ENCODE data around the gene MRGPRG.

MRGPRG gene

DNA sequence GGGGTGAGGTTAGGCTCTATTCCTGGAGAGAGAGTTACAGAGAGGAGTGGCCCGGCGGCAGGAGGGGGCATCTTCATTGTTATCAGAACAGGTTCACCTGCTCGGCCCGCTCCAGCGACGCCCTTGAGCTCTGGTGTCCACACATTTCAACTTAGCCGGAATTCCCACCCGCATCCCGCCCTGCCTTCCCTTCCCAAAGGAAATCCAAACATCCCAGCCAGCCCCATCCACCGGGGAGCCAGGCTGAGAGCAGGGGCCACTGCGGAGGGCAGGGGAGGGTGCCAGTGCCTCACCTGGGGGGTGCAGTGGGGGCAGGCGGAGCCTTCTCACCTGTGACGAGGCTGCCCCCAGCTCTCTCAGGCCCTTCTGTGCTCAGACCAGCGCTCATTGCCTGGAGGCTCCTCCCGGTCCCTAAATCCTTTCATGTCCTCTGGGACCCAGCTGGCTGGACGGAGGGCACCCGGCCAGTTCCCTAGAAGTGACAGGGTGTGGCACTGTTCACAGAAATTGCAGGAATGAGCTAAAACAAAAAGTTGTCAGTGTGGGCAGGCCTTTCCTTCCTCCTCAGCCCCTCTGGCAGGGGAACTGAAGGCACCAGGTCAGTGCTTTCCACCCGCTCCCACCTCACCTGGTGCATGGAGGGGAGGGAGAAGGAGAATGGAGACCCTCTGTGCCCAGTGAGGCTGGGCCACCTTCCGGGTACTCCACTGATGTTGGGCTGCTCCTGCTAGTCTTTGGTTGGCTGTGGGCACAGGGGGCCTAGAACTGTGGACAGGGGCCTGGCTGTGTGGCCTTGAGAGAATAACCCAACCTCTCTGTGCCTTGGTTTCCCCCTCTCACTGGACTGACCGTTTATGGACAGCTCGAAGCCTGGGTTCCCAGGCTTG is 2.2 kb upstream of the MRGPRG start:
- H3K27ac Mint-ChIP-seq = no peak overlapping the region
- H3K27me3 Mint-ChIP-seq = peaks cover 41% of the 10 kb centered on the region
- H3K4me3 Mint-ChIP-seq = no peak overlapping the region
- H3K4me1 Mint-ChIP-seq = peaks cover 22% of the 10 kb centered on the region
- DNase-seq (no peak), ATAC-seq (no peak)
- H3K9me3 Mint-ChIP-seq = no peaks in the 10 kb centered on the region

DNA sequence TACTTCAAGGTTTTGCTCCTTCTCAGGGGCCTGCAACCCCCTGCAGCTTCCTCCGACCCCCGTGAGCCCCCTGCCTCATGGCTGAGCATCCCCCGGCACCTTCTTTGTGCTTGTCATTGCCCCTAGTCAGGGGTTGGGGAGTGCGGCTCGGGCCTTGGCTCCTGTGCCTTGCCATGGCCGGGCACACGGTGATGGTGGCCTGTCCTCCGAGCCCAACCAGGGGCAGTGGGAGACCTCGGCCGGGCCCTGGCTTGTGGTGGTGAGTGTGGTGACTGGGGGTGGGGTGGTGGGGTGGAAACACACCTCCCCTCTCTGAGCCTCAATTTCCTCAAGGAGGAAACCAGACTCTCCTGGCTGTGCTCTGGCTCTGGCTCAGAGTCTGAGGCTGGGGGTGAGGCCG is 1.5 kb upstream of the MRGPRG start:
- Mint-ChIP-seq H3K27me3 (peaks cover 41% of the 10 kb centered on the region), H3K9me3 (no peaks in the 10 kb centered on the region), H3K4me3 (no peak overlapping the region), H3K27ac (no peak overlapping the region), H3K4me1 (peaks cover 22% of the 10 kb centered on the region)
- ATAC-seq (no peak), DNase-seq (no peak)

DNA sequence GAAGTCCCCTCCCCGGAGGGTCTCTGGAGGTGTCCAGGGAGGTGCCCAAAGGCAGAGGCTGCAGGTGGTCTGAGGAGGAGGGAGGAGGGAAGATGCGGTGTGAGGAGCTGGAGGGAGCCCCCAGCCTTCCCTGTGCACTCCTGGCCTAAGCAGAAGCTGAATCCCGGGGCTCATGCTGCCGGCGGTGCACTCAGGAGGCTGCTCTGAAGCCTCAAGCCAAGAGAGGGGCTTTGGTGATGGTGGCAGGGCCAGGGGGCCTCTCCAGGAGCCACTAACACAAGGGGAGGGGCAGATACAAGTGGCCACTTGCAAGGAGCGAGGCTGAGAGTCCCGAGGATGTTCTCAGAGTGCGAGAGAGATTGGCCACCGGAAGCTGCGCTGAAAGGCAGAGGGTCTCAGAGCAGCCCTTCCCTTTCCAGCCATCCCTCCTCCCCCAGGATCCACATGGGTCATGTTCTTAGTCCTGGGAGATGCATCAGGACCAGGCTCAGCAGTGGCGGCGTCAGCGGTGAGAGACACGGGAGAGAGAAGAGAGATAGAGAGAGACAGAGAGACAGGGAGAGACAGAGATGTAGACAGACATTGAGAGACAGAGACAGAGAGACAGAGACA is 774 bp upstream of the MRGPRG start:
- Mint-ChIP-seq H3K4me3 (no peak overlapping the region), H3K27ac (peak overlapping the region in 1 of 2 donors; percentile 15), H3K4me1 (peaks cover 22% of the 10 kb centered on the region), H3K27me3 (peaks cover 36% of the 10 kb centered on the region), H3K9me3 (no peaks in the 10 kb centered on the region)
- no peak for DNase-seq
- ATAC-seq = no peak

DNA sequence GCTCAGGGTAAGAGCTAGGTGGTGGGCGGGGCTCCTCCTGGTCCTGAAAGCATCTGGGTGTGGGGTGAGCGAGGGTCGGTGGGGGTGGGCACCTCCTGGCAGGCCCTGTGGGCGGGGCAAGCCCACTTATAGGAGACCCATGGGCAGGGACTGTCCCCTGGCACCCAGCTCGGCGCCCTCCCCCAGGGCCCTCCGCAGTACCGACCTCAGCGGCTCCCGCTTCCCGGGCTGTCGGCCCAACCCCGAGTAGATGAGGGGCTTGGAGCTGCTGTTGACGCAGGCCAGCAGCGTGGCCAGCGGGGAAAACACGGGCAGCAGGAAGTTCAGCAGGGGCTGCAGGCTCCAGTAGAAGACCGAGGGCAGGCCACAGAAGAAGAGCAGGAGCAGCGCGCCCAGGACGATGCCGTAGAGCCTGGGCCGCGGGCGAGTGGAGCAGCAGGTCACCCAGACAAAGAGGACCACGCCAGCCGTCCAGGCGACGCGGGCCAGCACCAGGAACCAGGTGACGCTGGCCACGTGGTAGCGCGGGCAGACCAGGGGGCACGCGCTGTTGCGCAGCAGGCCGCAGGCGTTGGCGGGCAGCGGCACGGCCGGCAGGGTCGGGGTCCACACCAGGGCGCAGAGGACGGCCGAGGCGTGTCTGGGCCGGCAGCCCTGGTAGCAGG is 663 bp downstream of the MRGPRG start:
- DNase-seq (no peak), ATAC-seq (no peak)
- Mint-ChIP-seq H3K4me1 (peaks cover 17% of the 10 kb centered on the region), H3K9me3 (no peaks in the 10 kb centered on the region), H3K27me3 (peaks cover 30% of the 10 kb centered on the region), H3K27ac (no peak overlapping the region), H3K4me3 (no peak overlapping the region)

DNA sequence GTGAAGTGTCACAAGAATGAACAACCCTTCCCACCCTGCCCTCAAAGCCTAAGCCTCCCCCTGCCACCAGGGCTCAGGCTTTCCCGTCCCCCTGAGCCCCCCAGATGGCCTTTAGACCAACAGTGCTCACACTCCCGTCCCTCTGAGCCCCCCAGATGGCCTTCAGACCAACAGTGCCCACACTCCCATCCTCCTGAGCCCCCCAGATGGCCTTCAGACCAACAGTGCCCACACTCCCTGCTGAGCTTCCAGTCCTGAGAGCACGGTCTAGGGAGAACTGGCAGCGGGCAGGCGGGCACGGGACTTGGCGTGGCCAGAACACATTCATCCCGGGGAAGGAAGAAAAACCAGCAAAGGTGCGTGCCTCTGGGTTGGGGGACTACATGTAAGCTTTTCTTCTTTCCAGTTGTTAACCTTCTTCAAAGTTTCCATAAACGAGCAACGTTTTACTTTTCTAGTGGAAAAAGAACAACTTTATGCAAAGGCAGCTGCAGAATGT is 2.5 kb downstream of the MRGPRG start:
- peaks cover 10% of the 10 kb centered on the region for H3K4me1 Mint-ChIP-seq
- no peak overlapping the region for H3K27ac Mint-ChIP-seq
- no peak overlapping the region for H3K4me3 Mint-ChIP-seq
- DNase-seq = no peak
- peaks cover 22% of the 10 kb centered on the region for H3K27me3 Mint-ChIP-seq
- no peak for ATAC-seq
- H3K9me3 Mint-ChIP-seq = peaks cover 4 to 8% of the 10 kb centered on the region in 2 donors

DNA sequence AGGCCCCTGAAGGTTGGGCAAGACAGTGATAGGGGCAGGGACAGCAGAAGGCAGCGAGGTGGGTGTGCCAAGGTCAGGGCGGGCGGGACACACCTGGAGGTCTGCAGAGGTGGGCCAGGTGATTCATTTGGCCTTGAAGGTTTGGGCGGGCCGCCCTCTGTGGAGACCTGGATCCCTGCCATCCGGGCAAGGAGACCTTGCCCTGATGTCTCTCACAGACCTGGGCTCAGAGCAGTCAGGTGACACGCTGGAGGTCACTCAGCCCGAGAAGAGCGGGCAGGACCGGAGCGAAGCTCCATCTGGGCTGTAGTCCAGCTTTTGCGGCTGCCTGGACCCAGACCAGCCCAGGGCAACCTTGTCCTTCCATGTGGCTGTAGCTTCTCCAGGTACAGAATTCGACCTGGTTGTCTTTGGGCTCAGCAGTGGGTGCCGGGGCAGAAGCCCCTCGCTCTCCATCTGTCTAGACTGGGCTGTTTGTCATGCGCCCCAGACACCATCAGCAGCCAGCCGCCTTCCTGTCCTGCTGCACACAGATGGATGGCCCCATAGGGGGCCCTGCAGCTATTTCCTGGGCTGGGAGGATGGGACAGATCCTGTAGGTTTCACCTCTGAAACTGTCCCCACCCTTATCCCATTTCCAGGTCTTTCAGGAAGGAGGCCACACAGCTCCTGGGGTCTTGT is 3.1 kb downstream of the MRGPRG start:
- no peak overlapping the region for H3K4me3 Mint-ChIP-seq
- ATAC-seq = no peak
- peaks cover 4 to 8% of the 10 kb centered on the region in 2 donors for H3K9me3 Mint-ChIP-seq
- no peak for DNase-seq
- peaks cover 18% of the 10 kb centered on the region for H3K27me3 Mint-ChIP-seq
- H3K27ac Mint-ChIP-seq = no peak overlapping the region
- peaks cover 10% of the 10 kb centered on the region for H3K4me1 Mint-ChIP-seq

DNA sequence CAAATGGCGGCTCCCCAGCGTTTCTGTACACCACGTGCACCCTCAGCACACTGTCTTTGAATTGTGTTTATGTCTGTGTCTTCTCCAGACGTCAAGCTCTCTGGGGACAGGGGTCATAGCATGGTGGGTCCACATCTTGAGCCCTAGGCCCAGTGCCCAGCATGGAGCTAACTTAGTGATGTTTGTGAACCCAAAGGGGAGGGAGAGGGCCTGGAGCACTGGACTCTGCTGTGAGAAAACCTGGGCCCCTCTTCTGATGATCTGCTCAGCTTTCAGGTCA is 4.3 kb downstream of the MRGPRG start:
- H3K9me3 Mint-ChIP-seq = peaks cover 4 to 8% of the 10 kb centered on the region in 2 donors
- ATAC-seq (no peak), DNase-seq (no peak)
- no peak overlapping the region for H3K4me3 Mint-ChIP-seq
- no peak overlapping the region for H3K27ac Mint-ChIP-seq
- H3K4me1 Mint-ChIP-seq = peaks cover 10% of the 10 kb centered on the region
- peaks cover 18% of the 10 kb centered on the region for H3K27me3 Mint-ChIP-seq

DNA sequence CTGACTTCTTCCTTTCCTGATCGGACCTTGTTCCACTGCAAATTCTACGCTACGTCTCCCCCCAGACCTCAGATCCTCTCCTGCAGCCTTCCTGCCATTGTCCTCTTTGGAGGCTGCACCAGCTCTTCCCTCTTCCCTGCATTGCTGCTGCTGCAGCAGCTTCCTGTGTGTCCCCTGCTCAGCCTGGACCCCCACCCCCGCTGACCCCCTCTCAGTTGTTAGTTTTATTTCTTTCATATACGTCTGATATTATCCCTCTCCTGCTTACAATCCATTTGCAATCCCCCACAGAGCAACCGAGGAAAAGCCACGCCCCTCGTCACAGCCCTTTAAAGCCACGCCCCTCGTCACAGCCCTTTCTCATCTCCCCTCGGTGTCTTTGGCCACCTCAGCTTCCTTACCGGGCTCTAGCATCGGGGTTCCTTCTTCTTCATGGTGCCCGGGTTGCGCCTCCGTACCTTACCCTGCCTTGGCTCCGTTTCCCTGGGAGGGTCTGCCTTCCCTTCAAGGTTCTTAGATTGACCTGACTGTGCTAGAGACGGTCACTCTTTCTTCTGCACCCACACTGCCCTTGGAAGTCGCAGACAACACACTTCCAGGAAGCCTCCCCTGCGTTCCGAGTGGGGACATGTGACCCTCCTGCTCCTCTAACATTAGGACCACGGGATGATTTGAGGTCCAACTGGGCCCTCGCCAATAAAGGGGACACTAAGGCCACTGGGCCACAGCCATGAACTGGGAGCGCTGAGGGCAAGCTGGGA is 4.8 kb downstream of the MRGPRG start:
- no peak for ATAC-seq
- Mint-ChIP-seq H3K27me3 (peaks cover 18% of the 10 kb centered on the region), H3K4me1 (peaks cover 10% of the 10 kb centered on the region), H3K9me3 (peaks cover 4 to 8% of the 10 kb centered on the region in 2 donors), H3K27ac (peak overlapping the region in 1 of 2 donors; percentile 10), H3K4me3 (no peak overlapping the region)
- no peak for DNase-seq

DNA sequence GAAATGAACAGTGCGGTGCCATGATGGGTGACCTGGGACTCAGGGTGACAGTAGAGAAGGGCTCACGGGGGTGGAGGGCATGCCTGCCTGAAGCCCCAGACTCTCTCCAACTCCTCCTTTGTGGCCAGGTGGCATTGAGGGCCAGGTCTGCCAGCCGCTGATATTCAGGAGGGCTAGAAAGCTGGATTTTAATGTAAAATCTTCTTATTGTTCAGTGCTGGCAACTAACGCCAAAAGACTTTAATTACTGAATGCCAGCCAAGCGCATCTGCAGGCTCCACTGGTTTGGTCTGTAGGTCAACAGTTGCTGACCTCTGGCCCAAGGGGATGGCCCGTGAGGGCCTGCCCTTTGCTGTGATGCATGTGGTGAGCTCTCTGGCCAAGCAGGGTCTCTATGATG is 10.3 kb downstream of the MRGPRG start:
- peaks cover 4 to 8% of the 10 kb centered on the region in 2 donors for H3K9me3 Mint-ChIP-seq
- DNase-seq (no peak), ATAC-seq (no peak)
- peaks cover 5% of the 10 kb centered on the region for H3K27me3 Mint-ChIP-seq
- no peaks in the 10 kb centered on the region for H3K4me1 Mint-ChIP-seq
- H3K27ac Mint-ChIP-seq = no peak overlapping the region
- H3K4me3 Mint-ChIP-seq = no peak overlapping the region

DNA sequence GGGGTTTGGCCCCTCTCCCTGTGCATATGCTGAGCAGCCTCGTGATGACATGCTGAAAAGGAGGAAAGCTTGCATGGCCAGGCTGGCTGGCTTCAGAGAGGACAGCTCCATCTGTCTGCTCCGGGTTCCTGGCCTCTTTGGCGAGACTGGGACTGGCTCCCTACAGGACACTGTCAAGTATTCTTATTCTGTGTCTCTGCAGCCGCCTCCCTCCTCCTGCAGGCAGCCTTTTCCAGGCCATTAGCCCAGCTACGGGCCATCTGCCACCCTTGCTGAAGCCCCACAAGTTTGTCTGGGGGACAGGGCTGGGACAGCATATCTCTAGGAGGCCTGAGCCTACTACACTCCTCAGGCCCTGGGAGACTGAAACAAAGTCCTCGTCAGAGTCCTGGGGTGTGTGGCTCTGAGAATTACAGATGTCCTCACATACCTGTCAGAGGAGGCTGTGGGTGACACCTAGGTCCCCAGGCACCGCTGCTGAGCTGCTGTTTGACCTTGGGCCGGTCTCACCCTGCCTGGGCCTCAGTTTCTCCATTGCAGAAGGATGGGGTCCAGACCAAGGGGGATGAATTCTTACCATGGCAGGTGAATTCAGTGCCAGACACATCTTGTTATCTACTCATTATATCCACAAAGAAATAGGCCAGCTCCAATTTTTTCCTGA is 11.0 kb downstream of the MRGPRG start:
- no peak overlapping the region for H3K4me3 Mint-ChIP-seq
- H3K4me1 Mint-ChIP-seq = peaks cover 5% of the 10 kb centered on the region
- H3K9me3 Mint-ChIP-seq = peaks cover 4 to 8% of the 10 kb centered on the region in 2 donors
- ATAC-seq (no peak), DNase-seq (no peak)
- H3K27me3 Mint-ChIP-seq = peaks cover 11% of the 10 kb centered on the region
- no peak overlapping the region for H3K27ac Mint-ChIP-seq

DNA sequence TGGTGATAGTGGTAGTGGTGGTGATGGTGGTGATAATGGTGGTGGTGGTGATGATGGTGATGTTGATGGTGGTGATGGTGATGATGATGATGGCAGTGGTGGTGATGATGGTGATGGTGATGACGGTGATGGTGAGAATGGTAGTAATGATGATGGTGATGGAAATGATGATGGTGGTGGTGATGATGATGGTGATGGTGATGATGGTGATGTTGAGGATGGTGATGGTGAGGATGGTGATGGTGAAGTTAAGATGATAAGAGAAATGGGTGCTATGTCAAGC is 11.8 kb downstream of the MRGPRG start:
- DNase-seq (no peak), ATAC-seq (no peak)
- Mint-ChIP-seq H3K4me1 (peaks cover 12% of the 10 kb centered on the region), H3K27ac (no peak overlapping the region), H3K4me3 (no peak overlapping the region), H3K27me3 (peaks cover 19% of the 10 kb centered on the region), H3K9me3 (peaks cover 3 to 6% of the 10 kb centered on the region in 2 donors)

DNA sequence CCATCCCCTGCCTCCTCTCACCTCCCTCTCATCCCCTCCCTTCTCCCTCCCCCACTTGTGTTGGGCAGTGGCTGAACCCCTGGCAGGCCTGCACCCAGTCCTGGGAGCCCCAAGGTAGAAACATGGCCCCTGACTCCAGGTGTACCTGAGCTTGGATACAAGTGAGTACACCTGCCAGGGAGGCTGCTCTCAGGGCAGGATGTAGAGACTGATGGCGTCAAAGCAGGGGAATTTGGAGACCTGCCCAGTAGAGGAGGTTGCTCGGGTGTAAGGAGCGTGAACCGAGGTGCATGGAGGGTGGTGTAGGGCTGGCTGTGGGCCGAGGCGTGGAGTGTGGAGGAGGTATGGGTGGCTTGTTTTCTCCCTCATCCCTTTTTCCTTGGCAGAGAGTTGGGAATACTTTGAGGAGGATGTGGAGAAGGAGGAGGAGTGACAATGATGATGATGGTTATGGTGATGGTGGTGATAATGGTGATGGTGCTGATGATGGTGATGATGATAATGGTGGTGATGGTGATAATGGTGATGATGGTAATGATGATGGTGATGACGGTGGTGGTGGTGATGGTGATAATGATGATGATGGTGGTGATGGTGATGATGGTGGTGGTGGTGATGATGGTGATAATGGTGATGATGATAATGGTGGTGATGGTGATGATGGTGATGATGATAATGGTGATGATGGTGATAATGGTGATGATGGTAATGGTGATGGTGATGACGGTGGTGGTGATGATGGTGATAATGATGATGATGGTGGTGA is 12.3 kb downstream of the MRGPRG start:
- H3K4me1 Mint-ChIP-seq = peaks cover 17% of the 10 kb centered on the region
- no peak overlapping the region for H3K27ac Mint-ChIP-seq
- DNase-seq (no peak), ATAC-seq (no peak)
- H3K9me3 Mint-ChIP-seq = peaks cover 0 to under 1% of the 10 kb centered on the region in 2 donors
- no peak overlapping the region for H3K4me3 Mint-ChIP-seq
- peaks cover 24% of the 10 kb centered on the region for H3K27me3 Mint-ChIP-seq

DNA sequence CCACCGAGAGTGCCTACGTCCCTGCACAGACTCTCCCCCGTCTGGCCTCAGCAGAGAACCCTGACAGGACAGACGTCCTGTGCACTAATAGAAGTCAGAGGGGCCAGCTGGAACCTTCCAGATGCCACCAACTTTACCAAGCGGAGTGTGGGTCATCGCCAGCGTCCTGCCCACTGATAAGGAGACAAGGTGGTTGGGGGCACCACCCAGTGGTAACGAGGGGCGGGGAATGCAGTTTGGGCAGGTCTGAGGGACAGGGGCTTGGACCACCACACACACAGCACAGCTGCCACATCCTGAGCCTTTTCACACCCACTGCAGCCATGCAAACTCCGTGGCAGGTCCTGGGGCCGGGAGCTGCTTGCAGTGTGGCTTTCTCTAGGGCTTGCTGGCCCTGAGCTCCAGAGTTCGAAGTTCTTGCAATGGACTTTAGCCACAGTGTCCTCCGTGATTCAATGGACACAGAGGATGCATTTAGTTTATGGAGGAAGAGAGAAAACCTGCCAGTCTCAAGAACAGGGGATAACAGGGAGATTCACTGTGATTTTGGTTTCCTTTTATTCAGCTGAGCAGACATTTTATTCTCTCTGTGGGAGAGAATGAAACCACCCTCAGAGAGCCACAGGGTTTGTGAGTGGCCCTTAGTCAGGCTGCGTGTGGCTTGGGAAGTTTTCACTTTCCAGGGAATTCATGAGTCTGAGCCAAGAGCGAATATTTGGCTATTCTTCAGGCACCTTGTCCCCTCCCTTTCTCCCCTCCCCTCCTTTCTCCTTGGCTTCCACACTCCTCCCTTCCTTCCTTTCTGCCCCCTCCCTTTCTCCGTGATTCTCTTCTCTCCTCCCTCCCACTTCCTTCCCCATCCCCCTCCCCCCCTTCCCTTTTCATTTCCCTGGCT is 13.1 kb downstream of the MRGPRG start:
- no peak overlapping the region for H3K4me3 Mint-ChIP-seq
- H3K4me1 Mint-ChIP-seq = peaks cover 20% of the 10 kb centered on the region
- peaks cover 32% of the 10 kb centered on the region for H3K27me3 Mint-ChIP-seq
- H3K27ac Mint-ChIP-seq = no peak overlapping the region
- no peaks in the 10 kb centered on the region for H3K9me3 Mint-ChIP-seq
- ATAC-seq (no peak), DNase-seq (no peak)

All from stimulated activated naive CD8-positive, alpha-beta T cell treated with anti-CD3 and anti-CD28 coated beads, Interleukin-15, amount 100 ng/mL, for 72 hours (primary cell).